SKM-1 treated with dmso at 0.1 percent for 144 hours (cell line): ENCODE results near the gene C5orf15.
A peak's percentile ranks its signal among the peaks of the same experiment; 100 is the strongest.
"Not testable (repeated sequence)": the region's sequence is repeated elsewhere in the genome, so short reads cannot be mapped to it uniquely, and the experiment has no call there.

Experiments used
- DNase-seq: peaks from one replicate; lab custom pipeline; 2025; ENCODE audit not compliant: unreplicated experiment; lab: John Stamatoyannopoulos, UW

C5orf15 gene

DNA sequence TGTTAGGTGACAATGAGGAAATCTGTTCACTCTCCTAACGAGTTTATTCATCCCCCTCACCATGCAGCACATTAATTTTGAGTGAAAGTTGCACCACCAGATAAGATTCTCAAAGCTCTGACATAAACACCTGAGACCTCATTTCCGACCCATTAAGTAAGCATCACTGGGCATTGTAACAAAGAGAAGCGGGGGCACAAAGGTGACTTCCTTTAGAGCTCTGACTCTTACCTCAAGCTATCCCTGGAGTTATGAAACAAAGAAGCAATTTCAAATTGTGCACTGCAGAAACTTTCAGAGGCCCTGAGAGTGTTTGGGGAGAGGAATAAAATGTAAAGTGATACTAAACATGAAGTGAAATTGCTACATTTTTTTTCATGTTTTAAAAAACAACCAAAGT lies 29.5 kb downstream of the C5orf15 start:
- DNase-seq = no peak

DNA sequence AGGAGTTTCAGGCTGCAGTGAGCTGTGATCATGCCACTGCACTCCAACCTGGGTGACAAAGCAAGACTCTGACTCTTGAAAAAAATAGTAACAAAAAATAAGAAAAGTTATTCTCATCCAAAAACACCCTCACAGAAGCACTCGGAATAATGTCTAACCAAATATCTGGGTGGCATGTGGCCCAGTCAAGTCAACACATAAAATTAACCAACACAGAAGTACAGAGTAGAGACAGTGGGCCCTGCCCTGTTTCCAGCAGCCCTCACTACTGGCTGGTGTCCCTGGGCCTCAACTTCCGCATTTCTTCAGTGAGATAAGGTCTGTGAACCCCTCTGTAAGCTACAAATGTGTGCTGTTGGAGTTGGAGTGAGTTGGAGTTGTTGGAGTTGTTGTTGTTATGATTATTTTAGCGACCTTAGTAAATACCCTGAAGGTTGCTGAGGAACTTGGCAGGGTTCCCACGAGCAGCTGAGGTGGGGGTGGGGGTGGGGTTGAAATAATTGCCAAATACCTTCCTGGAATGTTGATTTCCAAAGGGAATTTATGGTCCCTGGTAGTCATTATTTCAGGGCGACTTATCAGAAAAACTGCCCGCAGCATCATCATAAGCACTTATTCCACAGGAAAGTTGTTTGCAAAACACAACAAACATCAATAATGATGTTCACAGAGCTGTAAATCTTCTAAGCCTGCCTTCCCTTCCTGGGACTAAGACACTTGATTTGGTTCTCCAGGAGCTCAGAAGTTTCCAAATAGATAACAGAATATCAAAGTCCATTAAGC lies 30.2 kb downstream of the C5orf15 start:
- DNase-seq = peak; percentile 33

DNA sequence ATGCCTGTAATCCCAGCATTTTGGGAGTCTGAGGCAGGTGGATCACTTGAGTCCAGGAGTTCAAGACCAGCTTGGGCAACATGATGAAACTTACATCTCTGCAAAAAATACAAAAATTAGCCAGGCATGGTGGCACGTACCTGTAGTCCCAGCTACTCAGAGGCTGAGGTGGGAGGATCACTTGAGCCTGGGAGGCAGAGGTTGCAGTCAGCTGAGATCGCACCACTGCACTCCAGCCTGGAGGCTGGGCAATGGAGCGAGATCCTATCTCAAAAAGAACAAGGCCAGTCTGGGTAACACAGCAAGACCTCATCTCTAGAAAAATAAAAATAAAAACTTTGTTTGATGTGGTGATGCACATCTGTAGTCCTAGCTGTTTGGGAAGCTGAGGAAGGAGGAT lies 30.8 kb downstream of the C5orf15 start:
- not testable (repeated sequence) for DNase-seq

DNA sequence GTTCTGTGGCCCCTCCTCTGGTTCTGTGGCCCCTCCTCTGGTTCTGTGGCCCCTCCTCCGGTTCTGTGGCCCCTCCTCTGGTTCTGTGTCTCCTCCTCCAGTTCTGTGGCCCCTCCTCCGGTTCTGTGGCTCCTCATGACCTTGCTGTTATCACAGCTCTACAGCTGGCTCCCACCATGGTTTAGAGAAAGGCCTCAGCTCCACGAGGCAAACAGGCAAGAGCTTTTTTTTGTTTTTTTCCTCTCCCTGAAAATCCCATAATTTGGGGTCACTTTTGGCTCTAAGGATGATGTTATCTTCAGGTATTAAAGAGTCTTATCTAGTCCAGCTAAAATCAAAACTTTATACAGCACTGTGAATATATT lies 31.8 kb downstream of the C5orf15 start:
- DNase-seq = no peak

DNA sequence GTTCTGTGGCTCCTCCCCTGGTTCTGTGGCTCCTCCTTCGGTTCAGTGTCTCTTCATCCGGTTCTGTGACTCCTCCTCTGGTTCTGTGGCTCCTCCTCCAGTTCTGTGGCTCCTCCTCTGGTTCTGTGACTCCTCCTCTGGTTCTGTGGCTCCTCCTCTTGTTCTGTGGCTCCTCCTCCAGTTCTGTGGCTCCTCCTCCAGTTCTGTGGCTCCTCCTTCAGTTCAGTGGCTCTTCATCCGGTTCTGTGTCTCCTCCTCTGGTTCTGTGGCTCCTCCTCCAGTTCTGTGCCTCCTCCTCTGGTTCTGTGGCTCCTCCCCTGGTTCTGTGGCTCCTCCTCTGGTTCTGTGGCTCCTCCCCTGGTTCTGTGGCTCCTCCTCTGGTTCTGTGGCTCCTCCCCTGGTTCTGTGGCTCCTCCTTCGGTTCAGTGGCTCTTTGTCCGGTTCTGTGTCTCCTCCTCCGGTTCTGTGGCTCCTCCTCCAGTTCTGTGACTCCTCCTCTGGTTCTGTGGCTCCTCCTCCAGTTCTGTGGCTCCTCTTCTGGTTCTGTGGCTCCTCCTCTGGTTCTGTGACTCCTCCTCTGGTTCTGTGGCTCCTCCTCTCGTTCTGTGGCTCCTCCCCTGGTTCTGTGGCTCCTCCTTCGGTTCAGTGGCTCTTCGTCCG lies 32.3 kb downstream of the C5orf15 start:
- DNase-seq = not testable (repeated sequence)

DNA sequence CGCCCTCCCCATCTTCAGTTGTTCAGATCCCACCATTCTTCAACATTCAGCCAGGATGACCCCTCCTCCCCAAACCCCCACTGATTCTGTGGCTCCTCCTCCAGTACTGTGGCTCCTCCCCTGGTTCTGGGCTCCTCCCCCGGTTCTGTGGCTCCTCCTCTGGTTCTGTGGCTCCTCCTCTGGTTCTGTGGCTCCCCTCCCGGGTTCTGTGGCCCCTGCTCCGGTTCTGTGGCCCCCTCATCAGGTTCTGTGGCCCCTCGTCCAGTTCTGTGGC lies 32.8 kb downstream of the C5orf15 start:
- no peak for DNase-seq

DNA sequence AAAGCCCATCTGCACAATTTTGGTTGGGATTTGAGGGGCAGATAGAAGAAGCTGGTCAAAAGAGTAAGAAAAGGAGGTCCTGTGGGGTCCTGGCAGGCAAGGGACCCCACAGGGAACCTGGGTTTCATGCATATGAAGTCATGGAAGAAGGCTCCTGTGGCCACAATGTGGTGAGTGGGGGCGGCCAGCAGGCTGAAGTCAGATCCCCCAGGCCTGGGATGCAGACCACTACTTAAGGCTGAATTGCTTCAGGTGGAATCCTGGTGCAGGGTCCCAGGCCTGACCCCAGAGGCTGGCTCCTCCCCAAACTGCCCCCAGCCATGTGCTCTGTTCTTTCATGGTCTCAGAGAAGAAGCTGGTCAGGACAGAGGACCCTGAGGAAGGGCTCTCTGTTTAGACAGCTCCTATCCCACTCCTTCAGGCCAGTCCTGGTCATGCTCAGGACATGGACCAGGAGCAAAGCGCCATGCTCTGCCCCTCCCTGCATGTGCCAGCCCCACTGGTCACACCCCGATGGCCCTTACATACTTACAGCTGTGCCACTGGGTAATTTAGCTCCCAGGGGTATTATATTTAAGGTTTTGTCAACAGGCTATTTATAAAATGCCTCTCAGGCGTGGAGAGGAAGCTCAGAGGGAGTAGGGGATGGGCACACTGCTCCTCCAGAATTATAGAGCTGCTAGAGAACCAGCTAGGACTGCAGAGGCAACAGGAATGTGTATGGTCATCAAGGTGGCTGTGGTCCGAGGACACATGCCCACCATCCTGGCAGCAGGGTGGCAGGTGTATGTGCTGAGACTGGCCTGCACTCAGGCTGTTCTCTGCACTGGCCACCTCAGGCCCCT lies 33.4 kb downstream of the C5orf15 start:
- DNase-seq = no peak

DNA sequence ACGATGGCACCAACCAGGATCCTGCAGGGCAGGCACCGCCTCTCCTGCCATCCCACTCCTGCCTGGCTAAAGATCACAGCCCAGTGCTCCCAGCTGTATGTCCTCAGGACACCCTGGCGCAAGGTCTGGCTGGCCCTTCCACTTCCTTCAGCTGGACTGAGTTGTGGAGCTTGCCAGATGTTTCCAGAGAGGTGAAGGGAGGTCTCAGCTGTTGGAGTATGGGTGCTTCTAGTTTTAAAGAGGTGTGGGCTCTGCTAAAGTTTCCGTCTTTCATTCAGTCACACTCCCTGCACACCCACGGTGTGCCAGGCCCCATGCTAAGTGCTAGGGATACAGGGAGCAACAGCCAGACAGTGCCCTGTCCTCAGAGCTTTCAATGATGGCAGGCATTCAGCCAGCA lies 34.1 kb downstream of the C5orf15 start:
- no peak for DNase-seq

DNA sequence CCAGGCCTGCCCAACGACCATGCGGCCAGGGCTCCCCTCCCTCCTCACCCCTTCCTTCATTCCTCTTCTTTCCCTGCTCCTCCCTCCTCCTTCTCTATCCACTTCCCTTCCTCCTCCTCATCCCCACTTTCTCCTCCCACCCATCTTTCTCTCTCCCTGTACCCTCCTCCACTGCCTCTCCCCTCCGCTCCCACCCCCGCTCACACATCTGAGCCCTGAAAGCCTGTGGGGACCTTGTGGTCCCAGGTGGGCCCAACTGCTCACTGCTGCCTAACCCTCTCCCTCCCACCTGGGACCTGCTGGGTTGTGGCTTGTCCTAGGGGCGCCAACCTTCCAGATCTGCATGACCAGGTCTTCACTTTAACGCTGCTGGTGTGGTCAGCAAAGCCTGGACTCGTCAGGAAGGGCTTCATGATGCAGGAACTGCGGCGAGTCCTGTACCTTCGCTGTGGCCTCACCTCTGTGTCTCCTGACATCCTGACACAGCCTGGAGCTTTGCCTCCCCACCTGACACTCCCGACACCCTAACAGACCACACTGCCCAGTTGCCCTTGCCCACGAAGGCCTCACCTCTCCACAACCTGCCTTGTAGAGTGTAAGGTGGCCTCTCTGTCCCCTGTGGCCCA lies 34.6 kb downstream of the C5orf15 start:
- DNase-seq = no peak

DNA sequence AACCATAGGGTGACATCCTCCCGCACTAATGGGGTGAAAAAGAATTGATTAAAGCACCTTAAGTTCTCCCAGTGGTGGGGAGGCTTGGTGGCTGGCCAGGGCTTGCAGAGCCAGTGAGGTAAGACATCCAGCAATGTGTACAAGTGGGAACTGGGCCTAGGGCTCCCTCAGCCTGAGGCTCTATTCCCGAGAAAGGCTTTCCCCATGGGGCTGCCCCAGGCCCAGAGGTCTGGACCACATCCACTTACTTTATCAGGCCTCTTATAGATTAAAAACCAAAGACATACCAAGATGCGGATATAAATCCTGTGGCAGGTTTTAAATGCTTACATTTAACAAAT lies 35.3 kb downstream of the C5orf15 start:
- no peak for DNase-seq

DNA sequence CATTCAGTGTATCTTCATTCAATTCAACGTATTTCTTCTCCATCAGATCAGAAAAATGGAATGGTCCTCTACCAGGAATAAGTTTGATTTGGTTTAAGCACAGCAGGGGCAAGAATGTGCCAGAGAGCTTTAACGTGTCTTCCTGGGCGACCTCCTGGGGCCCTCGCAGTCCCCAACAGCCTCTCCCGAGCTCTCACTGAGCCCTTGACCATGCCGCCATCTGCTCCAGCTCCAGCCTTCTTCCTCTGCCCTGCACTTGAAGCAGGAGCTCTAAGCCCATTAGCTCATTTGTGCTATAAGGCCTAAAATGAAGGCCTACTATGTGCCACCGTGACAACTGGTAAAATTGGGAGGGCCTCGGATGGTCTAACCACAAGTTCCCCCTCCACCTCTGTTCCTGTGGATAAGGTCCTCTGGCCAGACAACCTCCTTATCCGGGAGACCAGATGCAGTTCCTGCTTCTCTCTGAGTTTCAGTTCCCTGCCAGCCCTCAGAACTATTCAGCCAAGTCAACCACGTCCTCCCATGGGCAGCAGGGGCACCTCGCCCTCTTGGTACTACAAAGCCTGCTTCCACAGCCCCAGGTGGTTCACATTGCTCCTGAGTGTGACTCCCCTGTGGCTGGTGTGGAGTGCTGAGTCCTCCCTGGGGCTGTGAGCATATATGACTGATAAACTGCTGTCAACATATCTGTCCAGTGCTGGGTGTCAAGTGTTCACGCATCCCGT lies 35.8 kb downstream of the C5orf15 start:
- peak; percentile 77 for DNase-seq

DNA sequence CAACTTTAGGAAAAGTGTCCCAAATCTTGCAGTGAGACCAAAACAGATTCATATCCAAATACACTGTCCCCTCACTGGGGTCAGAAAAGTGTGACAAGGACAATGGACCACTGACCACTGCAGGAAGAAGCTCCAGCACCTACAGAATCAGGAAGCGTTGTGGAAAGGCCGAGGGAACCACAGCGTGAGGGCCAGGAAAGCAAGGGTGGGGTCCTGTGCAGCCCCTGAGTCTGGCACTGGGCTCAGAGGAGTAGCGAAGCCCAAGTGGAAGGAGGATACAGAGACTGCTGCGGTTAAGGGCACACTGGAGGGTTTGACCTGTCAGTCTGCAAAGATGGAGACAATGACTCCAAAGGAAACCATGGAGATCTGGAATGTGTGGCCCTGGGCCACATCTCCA lies 36.9 kb downstream of the C5orf15 start:
- DNase-seq = no peak

DNA sequence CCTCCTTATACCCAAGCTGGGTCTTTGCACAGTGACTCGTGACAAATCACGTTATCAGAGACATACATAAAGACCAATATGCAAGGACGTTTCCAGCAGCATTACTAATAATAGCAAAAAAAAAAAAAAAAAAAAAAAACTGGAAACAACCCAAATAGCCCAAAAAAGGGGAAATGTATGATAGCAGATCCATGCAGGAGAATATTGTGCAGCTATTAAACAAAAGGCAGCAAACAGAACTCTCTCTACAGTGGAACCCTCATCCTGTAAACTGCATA lies 37.7 kb downstream of the C5orf15 start:
- no peak for DNase-seq

DNA sequence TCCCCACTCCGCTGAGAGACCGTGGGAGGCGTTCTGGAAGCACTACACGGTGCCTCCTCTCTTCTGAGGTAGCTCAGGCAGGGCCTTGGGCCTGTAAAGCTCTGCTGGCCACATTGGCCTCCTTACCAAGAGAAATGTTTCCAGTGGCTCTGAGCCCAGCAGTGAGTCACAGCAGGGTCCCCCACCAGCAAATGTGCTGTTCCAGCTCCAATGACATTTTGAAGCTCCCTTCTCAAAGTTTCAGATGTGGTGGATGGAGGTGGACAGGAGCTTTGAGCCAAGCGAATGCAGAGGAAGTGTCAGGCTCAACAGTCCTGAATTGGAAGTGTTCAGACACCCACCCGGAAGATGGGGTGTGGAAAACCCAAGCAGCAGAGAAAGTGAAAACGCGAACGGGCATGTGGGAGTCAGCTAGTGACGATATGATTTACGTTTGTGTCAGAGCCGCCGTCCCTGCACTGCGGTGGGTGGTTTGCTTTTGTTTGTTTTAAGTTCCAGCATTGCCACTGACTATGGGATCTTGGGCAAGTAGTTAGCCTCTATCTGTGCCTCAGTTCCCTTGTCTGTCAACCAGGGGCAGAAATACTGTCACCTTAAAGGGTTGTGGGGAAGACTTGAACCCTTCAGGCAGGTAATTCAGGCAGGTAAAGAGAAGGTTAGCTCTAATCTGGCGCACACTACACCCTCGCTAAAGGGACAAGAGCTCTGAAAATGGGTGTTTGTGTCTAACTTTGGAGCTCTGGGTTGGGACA lies 38.2 kb downstream of the C5orf15 start:
- DNase-seq = no peak

DNA sequence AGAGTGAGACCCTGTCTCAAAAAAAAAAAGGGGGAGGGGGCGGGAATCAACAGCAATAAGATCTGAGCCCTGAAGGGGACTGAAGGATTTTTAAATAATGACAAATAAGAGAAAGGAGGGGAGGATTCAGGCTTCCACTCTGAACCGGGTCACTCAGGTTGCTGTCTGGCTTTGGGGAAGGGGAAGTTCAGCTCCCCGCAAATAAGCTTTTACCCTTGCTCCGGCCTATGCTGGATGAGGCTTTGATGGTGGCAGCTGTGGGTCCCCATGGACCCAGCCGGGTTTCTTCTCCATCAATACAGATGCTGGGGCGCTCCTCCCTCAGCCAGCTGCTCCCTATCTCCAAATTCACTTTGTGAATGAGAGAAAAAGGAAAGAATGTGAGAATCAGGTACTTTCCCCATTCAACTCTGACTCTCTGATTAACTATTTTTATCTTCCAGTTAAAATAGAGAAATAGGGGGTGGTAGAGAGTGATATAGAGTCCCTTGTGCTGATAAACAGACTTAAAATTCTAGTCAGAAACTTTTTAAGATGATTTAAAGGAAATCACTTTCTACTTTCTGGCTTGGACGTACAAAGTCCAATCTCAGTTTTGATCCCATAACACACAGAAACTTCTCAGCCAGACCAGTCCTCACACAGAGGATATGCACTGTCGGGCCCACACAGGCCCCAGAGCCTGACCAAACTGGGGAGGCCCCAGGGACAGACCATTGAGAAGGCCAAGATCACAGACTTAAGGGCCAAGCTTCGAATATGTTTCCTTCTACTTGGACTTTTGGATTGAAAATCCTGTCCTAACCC lies 39.6 kb downstream of the C5orf15 start:
- DNase-seq = no peak

DNA sequence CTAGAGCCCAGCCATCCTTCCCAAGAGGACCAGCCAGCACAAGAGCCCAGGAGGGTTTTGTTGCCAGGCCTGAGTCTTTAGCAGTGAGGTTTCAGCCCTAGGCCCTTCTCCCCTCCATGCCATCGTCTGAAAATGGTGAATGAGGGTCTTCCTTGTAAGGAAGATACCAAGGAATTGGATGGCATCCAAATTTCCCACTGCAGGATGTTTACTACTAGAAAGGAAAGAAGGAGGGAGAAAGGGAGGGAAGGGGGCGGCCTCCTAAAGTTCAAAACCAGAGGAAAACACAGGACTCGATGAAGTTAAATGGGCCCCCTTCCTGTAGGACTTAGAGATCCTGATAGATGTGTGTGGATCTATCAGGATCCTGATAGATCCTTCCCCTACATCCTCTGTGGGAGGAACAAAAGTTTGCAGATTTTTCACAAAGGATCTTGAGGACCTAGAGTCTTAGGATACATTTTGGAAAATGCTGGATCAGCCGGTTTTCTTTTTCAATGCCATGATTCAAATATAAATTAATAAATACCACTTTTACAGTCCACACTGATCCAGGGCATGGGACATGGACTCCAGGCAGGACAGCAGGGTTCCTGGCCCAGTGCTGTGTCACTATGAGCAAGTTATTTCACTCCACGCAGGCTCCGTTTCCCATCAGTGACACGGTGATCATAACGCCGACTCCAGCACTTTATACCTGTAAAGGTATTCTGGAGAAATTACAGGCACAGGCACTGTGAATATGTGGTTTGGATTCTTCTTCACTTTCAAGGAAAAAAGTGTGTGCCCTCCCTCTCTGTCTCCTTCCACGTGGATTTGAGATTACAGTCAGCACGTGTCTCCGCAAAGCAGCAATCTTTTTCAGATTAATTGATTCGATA lies 40.9 kb downstream of the C5orf15 start:
- no peak for DNase-seq

DNA sequence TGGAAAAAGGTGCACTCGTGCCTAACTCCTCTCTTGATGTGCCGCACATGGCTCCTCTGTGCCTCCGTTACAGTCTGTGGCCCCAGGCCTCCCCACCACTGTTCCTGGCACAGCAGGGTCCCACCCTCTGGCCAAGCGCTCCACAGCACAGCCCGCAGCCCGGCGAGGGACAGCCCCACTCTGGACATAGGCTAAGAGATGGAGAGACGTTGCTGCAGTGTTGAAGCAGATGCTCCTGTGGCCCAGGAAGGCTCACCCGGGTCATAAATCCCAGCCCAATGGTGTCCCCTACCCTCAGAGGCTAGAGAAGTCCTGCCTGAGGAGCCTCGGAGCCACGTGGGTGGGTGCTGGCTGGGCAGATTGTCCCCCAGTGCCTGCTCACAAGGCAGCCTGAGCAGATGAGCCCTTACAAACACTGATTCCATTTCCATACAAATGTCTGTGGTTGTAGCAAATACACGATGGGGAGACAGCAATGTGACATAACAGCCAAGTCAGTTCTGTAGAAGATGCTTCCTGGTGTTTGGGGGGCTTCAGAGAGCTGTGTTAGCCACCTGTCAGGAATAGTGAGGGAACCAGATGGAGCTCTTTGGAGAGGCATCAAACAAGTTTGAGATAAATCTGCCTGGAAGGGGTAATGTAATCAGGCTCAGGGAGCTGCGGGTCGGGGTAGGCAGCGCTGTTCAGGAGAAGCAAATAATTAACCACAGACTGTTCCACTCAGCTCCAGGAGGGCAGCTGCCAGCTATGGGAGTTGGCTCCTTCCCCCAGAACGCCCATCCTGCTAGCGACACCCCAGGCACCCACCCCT lies 41.7 kb downstream of the C5orf15 start:
- DNase-seq = no peak

DNA sequence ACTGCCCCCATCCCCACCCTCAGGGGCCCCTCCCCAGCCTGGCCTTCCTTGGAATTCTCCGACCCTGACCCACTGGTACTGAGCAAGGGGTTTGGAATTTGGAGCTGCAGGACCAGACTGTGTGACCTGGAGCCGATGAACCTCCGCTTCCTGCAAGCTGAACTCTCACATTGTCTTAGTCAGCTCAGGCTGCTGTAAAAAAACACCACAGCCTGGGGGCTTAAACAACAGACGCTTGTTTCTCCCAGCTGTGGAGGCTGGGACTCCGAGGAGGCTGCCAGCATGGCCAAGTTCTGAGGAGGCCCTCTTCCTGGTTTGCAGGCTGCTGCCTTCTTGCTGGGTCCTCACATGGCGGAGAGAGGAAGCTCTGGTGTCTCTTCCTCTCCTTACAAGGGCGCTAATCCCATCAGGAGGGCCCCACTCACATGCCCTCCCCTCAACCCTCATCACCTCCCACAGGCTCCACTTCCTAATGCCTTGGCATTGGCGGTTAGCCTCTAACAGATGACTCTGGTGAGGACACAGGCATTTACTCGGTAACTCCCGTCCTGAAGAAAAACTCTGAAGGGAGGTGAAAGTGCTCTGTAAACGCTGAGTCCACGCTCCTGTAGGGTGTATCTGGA lies 42.4 kb downstream of the C5orf15 start:
- DNase-seq = no peak
